H1 (cell line): ENCODE data around the gene PRRT2.

ENCODE experiments used
- CTCF ChIP-seq, 3 experiments: IDR thresholded peaks; 1 replicate in 2 of 3; 2 replicates in 1 of 3; pipeline versions ENCODE4 v1.5.1 to v1.6.1; 2011; ENCODE audit warnings: low read length in 3 of 3, mild to moderate bottlenecking in 3 of 3, inconsistent platforms in 2 of 3, low read depth in 1 of 3, moderate library complexity in 1 of 3; ENCODE audit not compliant: insufficient read depth in 1 of 3; ENCODE audit errors: control extremely low read depth in 1 of 3
- EZH2 ChIP-seq: fragments of 200-600 bp; sonication (generic); IDR thresholded peaks from 2 replicates; pipeline ENCODE4 v1.7.1; 2012; ENCODE audit warnings: low read depth, mild to moderate bottlenecking, moderate library complexity, low read length, inconsistent platforms; ENCODE audit not compliant: severe bottlenecking
- RFX5 ChIP-seq: IDR thresholded peaks from 2 replicates; pipeline ENCODE4 v1.6.1; 2011; ENCODE audit warnings: low read depth, low read length, improper control_type of control experiment, borderline replicate concordance
- USF2 ChIP-seq: IDR thresholded peaks from 2 replicates; pipeline ENCODE4 v1.6.1; 2011; ENCODE audit warnings: low read length, improper control_type of control experiment

- peak in 1 of 3 experiments; percentile 19; a peak in 1 of 4 replicates for TF ChIP-seq CTCF (IDR thresholded peaks at IDR 0.05; ENCODE audit: control extremely low read depth in 1 of 3, insufficient read depth in 1 of 3, low read depth in 1 of 3, low read length in 3 of 3)
- no peak for TF ChIP-seq USF2
- TF ChIP-seq RFX5: no peak
- no peak for TF ChIP-seq EZH2
Observed at GRCh38 chr16:29842732-29843346, 30.8 kb downstream of the PRRT2 start.
